GM23338 (cell line): Measurements from ENCODE around the gene PROSER2. TPM values are rescaled to one million over a fixed set of nuclear protein-coding genes. Genes with fewer than 3 reads are reported as not detected.

Experiments
- ATAC-seq: fragments of 200-7000 bp; cut with Tn5 transposase; 3 replicates; pipeline ENCODE4 v1.9.1; 2020
- DNase-seq: peaks from one replicate; pipeline ENCODE4 v3.0.0-alpha.2; 2015; ENCODE audit warnings: low spot score
- H2AFZ ChIP-seq: fragments of 200-600 bp; sonication (generic); 2 replicates; pipeline ENCODE4 v1.8.0; 2016; ENCODE audit warnings: antibody characterized with exemption, mild to moderate bottlenecking, moderate library complexity
- H3F3A ChIP-seq: fragments of 200-600 bp; sonication (generic); replicated peaks from 2 replicates; pipeline ENCODE4 v1.8.0; 2017; ENCODE audit warnings: antibody characterized with exemption, mixed run types, low read depth
- H3K27ac ChIP-seq: fragments of 200-600 bp; sonication (generic); 2 replicates; pipeline ENCODE4 v1.6.1; 2016; ENCODE audit warnings: low read depth
- H3K27me3 ChIP-seq: fragments of 200-600 bp; sonication (generic); 2 replicates; pipeline ENCODE4 v1.8.0; 2016; ENCODE audit warnings: mild to moderate bottlenecking, mixed run types, moderate library complexity; ENCODE audit not compliant: insufficient read depth
- H3K36me3 ChIP-seq: fragments of 200-600 bp; sonication (generic); 2 replicates; pipeline ENCODE4 v1.8.0; 2016; ENCODE audit warnings: mild to moderate bottlenecking; ENCODE audit not compliant: insufficient read depth
- H3K4me1 ChIP-seq: fragments of 200-600 bp; sonication (generic); 2 replicates; pipeline ENCODE4 v1.8.0; 2016; ENCODE audit warnings: mild to moderate bottlenecking, moderate library complexity; ENCODE audit not compliant: insufficient read depth
- H3K4me2 ChIP-seq: fragments of 200-600 bp; sonication (generic); 2 replicates; pipeline ENCODE4 v1.7.1; 2017; ENCODE audit warnings: mixed run types
- H3K4me3 ChIP-seq: fragments of 200-600 bp; sonication (generic); 2 replicates; pipeline ENCODE4 v1.6.1; 2016; ENCODE audit warnings: mixed run types
- H3K79me2 ChIP-seq: fragments of 200-600 bp; sonication (generic); replicated peaks from 2 replicates; pipeline ENCODE4 v1.8.0; 2017; ENCODE audit warnings: mild to moderate bottlenecking; ENCODE audit not compliant: insufficient read depth
- H3K9me2 ChIP-seq: fragments of 200-600 bp; sonication (generic); 2 replicates; pipeline ENCODE4 v1.8.0; 2017; ENCODE audit not compliant: insufficient read depth
- H4K20me1 ChIP-seq: fragments of 200-600 bp; sonication (generic); replicated peaks from 2 replicates; pipeline ENCODE4 v1.8.0; 2017; ENCODE audit warnings: mild to moderate bottlenecking; ENCODE audit not compliant: insufficient read depth
- H3K27ac Mint-ChIP-seq: 2 replicates; pipeline ENCODE4 v1.8.0; 2020; ENCODE audit warnings: inconsistent platforms, mild to moderate bottlenecking, moderate library complexity, mixed read lengths
- H3K27me3 Mint-ChIP-seq: 3 replicates; pipeline ENCODE4 v1.8.0; 2022; ENCODE audit warnings: low read depth, mild to moderate bottlenecking, moderate library complexity, mixed read lengths, inconsistent platforms; ENCODE audit not compliant: insufficient read depth, poor library complexity
- H3K36me3 Mint-ChIP-seq: 3 replicates; pipeline ENCODE4 v1.8.0; 2021; ENCODE audit warnings: low read depth, mild to moderate bottlenecking, inconsistent platforms, moderate library complexity, mixed read lengths
- H3K4me1 Mint-ChIP-seq: 3 replicates; pipeline ENCODE4 v1.8.0; 2020; ENCODE audit warnings: mild to moderate bottlenecking, inconsistent platforms, mixed read lengths
- H3K4me3 Mint-ChIP-seq: 3 replicates; pipeline ENCODE4 v1.8.0; 2021; ENCODE audit warnings: moderate library complexity, mild to moderate bottlenecking, inconsistent platforms, mixed read lengths
- H3K9me3 Mint-ChIP-seq: 3 replicates; pipeline ENCODE4 v1.8.0; 2020; ENCODE audit warnings: moderate library complexity, mild to moderate bottlenecking, inconsistent platforms, mixed read lengths
- REST ChIP-seq: IDR thresholded peaks from one replicate; pipeline ENCODE4 v1.6.1; 2018; ENCODE audit warnings: antibody characterized with exemption; ENCODE audit not compliant: unreplicated experiment
- ZNF331 ChIP-seq: fragments of 250-450 bp; sonication (Bioruptor Pico); IDR thresholded peaks from 2 replicates; pipeline ENCODE4 v1.5.0; 2020; ENCODE audit warnings: low read depth, mild to moderate bottlenecking, moderate library complexity
- ZNF462 ChIP-seq: fragments of 250-450 bp; sonication (Bioruptor Pico); IDR thresholded peaks from 2 replicates; pipeline ENCODE4 v1.5.0; 2020; ENCODE audit warnings: mild to moderate bottlenecking, moderate library complexity
- polyA plus RNA-seq: library from polyadenylated mRNA; unstranded; fragments of >200 nt; fragmentation: Nextera tagmentation; extraction: Ambion mirVana; gene quantifications from 2 replicates; pipeline ENCODE4 v1.2.1, GENCODE V29; 2016
- total RNA-seq: library from RNA; depleted of rRNA; stranded (reverse); fragments of >200 nt; shearing (Covaris generic); gene quantifications from 2 replicates; pipeline ENCODE4 v1.2.3, GENCODE V29; 2014

Gene PROSER2
- total and polyA plus RNA-seq, 2 experiments from 2014 or later = 4.2 to 10.8 TPM

- TF ChIP-seq REST = no peak
- TF ChIP-seq ZNF462 (CRISPR knock-in tag) = no peak
Observed at GRCh38 chr10:11841375-11841774, 18.2 kb downstream of the PROSER2 start (continued).

GRCh38 chr10:11842411-11842810 is 19.3 kb downstream of the PROSER2 start:
- Histone ChIP-seq H3K4me1 (no peaks in the 10 kb centered on the region), H3K4me2 (no peak overlapping the region), H3K79me2 (no peaks in the 10 kb centered on the region), H3F3A (no peaks in the 10 kb centered on the region), H3K27me3 (no peaks in the 10 kb centered on the region), H4K20me1 (no peaks in the 10 kb centered on the region), H3K27ac (no peak overlapping the region), H3K36me3 (no peaks in the 10 kb centered on the region), H3K9me2 (no peaks in the 10 kb centered on the region), H3K4me3 (no peak overlapping the region), H2AFZ (no peak overlapping the region)
- no peak overlapping the region for H3K27ac Mint-ChIP-seq
- DNase-seq (no peak), ATAC-seq (no peak)
- H3K9me3 Mint-ChIP-seq = no peaks in the 10 kb centered on the region
- H3K36me3 Mint-ChIP-seq = no peaks in the 10 kb centered on the region
- H3K27me3 Mint-ChIP-seq = peaks cover 7% of the 10 kb centered on the region
- H3K4me1 Mint-ChIP-seq = no peaks in the 10 kb centered on the region
- H3K4me3 Mint-ChIP-seq = no peak overlapping the region
- no peak for TF ChIP-seq REST
- TF ChIP-seq ZNF331 (CRISPR knock-in tag) = no peak
